KMS-11 (cell line): ENCODE data around the gene PTTG2.

ENCODE experiments used
- H2AFZ ChIP-seq: fragments of 200-600 bp; sonication (generic); 2 replicates; pipeline ENCODE4 v1.6.1; 2016; ENCODE audit warnings: antibody characterized with exemption, mixed run types, low read depth
- H3K27ac ChIP-seq: fragments of 200-600 bp; sonication (generic); 2 replicates; pipeline ENCODE4 v1.6.1; 2016; ENCODE audit warnings: mild to moderate bottlenecking, mixed run types
- H3K27me3 ChIP-seq: fragments of 200-600 bp; sonication (generic); 2 replicates; pipeline ENCODE4 v1.6.1; 2017; ENCODE audit warnings: mild to moderate bottlenecking, low read depth, mixed run types, moderate library complexity; ENCODE audit not compliant: insufficient read depth
- H3K36me3 ChIP-seq: fragments of 200-600 bp; sonication (generic); 2 replicates; pipeline ENCODE4 v1.6.1; 2017; ENCODE audit warnings: mild to moderate bottlenecking, mixed run types; ENCODE audit not compliant: insufficient read depth
- H3K4me1 ChIP-seq: fragments of 200-600 bp; sonication (generic); 2 replicates; pipeline ENCODE4 v1.6.1; 2016; ENCODE audit warnings: mild to moderate bottlenecking, low read depth, mixed run types; ENCODE audit not compliant: poor library complexity, severe bottlenecking
- H3K4me2 ChIP-seq: fragments of 200-600 bp; sonication (generic); 2 replicates; pipeline ENCODE4 v1.7.0; 2016; ENCODE audit warnings: mild to moderate bottlenecking, mixed run types
- H3K4me3 ChIP-seq: fragments of 200-600 bp; sonication (generic); IDR thresholded peaks from 2 replicates; pipeline ENCODE4 v1.6.1; 2017; ENCODE audit warnings: low read depth, low read length, mixed read lengths; ENCODE audit not compliant: insufficient read depth
- H3K79me2 ChIP-seq: fragments of 200-600 bp; sonication (generic); 2 replicates; pipeline ENCODE4 v1.6.1; 2016; ENCODE audit warnings: low read depth, mixed run types; ENCODE audit not compliant: insufficient read depth
- H3K9ac ChIP-seq: fragments of 200-600 bp; sonication (generic); 2 replicates; pipeline ENCODE4 v1.6.1; 2016; ENCODE audit warnings: mild to moderate bottlenecking, mixed run types
- H4K20me1 ChIP-seq: fragments of 200-600 bp; sonication (generic); 2 replicates; pipeline ENCODE4 v1.6.1; 2016; ENCODE audit warnings: mild to moderate bottlenecking, mixed run types; ENCODE audit not compliant: insufficient read depth
- CTCF ChIP-seq: fragments of 200-600 bp; sonication (generic); conservative IDR thresholded peaks from 2 replicates; pipeline ENCODE4 v1.6.1; 2017; ENCODE audit warnings: low read depth, mild to moderate bottlenecking, antibody characterized with exemption, low read length, moderate library complexity, mixed read lengths

PTTG2 gene

GRCh38 chr4:37934096-37934495 lies 26.1 kb upstream of the PTTG2 start:
- no peak for TF ChIP-seq CTCF

GRCh38 chr4:37934609-37935008 lies 25.6 kb upstream of the PTTG2 start:
- Histone ChIP-seq H3K36me3 (no peaks in the 10 kb centered on the region), H4K20me1 (no peaks in the 10 kb centered on the region), H3K27ac (no peak overlapping the region), H2AFZ (no peak overlapping the region), H3K4me3 (no peak overlapping the region), H3K79me2 (no peaks in the 10 kb centered on the region), H3K9ac (no peak overlapping the region), H3K27me3 (no peaks in the 10 kb centered on the region), H3K4me1 (no peaks in the 10 kb centered on the region), H3K4me2 (no peak overlapping the region)
- TF ChIP-seq CTCF: no peak

More at GRCh38 chr4:37934096-37934495, 26.1 kb upstream of the PTTG2 start:
- Histone ChIP-seq H4K20me1 (no peaks in the 10 kb centered on the region), H3K4me1 (no peaks in the 10 kb centered on the region), H3K4me3 (no peak overlapping the region), H3K4me2 (no peak overlapping the region), H3K79me2 (no peaks in the 10 kb centered on the region), H2AFZ (no peak overlapping the region), H3K27ac (no peak overlapping the region), H3K36me3 (no peaks in the 10 kb centered on the region), H3K9ac (no peak overlapping the region), H3K27me3 (no peaks in the 10 kb centered on the region)

- TF ChIP-seq CTCF: no peak
- no peak overlapping the region for H3K4me2 ChIP-seq
- H4K20me1 ChIP-seq: no peaks in the 10 kb centered on the region
- H3K36me3 ChIP-seq: no peaks in the 10 kb centered on the region
- H3K4me1 ChIP-seq: no peaks in the 10 kb centered on the region
- H3K9ac ChIP-seq: no peak overlapping the region
- H3K27ac ChIP-seq: no peak overlapping the region
- no peak overlapping the region for H3K4me3 ChIP-seq
- no peak overlapping the region for H2AFZ ChIP-seq
- H3K27me3 ChIP-seq: no peaks in the 10 kb centered on the region
- H3K79me2 ChIP-seq: no peaks in the 10 kb centered on the region
Observed at GRCh38 chr4:37935026-37935425, 25.2 kb upstream of the PTTG2 start.

- Histone ChIP-seq H3K4me1 (no peaks in the 10 kb centered on the region), H3K27me3 (no peaks in the 10 kb centered on the region), H3K4me3 (no peak overlapping the region), H3K79me2 (no peaks in the 10 kb centered on the region), H3K4me2 (no peak overlapping the region), H2AFZ (no peak overlapping the region), H3K9ac (no peak overlapping the region), H3K27ac (no peak overlapping the region), H4K20me1 (no peaks in the 10 kb centered on the region), H3K36me3 (no peaks in the 10 kb centered on the region)
- no peak for TF ChIP-seq CTCF
Observed at GRCh38 chr4:37936889-37937498, 23.2 kb upstream of the PTTG2 start.
